ENCODE measurements around the gene TMEM236.

The TMEM236 gene

GRCh38 chr10:17733620-17734019 is 18.4 kb upstream of the TMEM236 start:
- no peaks in the 10 kb centered on the region for H3K79me2 ChIP-seq (ENCODE audit: low read length)
- no peaks in the 10 kb centered on the region for H3K9me3 ChIP-seq (replicated peaks; ENCODE audit: insufficient read depth, low read length)
- H3K36me3 ChIP-seq (replicated peaks; ENCODE audit: insufficient read depth, low read length): no peaks in the 10 kb centered on the region
- no peak overlapping the region for H2AFZ ChIP-seq (ENCODE audit: low read length)
- H4K20me1 ChIP-seq (ENCODE audit: insufficient read depth, low read length): no peaks in the 10 kb centered on the region
- H3K4me1 ChIP-seq (ENCODE audit: low read length): no peaks in the 10 kb centered on the region
- DNase-seq: no peak
- no peak overlapping the region for H3K4me3 ChIP-seq (ENCODE audit: low read length)
- H3K9ac ChIP-seq (ENCODE audit: low read length): no peak overlapping the region
- no peak overlapping the region for H3K27ac ChIP-seq (ENCODE audit: low read length)
- TF ChIP-seq EZH2phosphoT487 (IDR thresholded peaks at IDR 0.05; ENCODE audit: low read length) (no peak), EZH2 (optimal IDR thresholded peaks at IDR 0.05; ENCODE audit: low read depth, low read length) (no peak)
- TF ChIP-seq, protein P1, sequence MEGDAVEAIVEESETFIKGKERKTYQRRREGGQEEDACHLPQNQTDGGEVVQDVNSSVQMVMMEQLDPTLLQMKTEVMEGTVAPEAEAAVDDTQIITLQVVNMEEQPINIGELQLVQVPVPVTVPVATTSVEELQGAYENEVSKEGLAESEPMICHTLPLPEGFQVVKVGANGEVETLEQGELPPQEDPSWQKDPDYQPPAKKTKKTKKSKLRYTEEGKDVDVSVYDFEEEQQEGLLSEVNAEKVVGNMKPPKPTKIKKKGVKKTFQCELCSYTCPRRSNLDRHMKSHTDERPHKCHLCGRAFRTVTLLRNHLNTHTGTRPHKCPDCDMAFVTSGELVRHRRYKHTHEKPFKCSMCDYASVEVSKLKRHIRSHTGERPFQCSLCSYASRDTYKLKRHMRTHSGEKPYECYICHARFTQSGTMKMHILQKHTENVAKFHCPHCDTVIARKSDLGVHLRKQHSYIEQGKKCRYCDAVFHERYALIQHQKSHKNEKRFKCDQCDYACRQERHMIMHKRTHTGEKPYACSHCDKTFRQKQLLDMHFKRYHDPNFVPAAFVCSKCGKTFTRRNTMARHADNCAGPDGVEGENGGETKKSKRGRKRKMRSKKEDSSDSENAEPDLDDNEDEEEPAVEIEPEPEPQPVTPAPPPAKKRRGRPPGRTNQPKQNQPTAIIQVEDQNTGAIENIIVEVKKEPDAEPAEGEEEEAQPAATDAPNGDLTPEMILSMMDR (IDR thresholded peaks at IDR 0.05; ENCODE audit: low read length): no peak
- H3K9me2 ChIP-seq (replicated peaks; ENCODE audit: insufficient read depth, low read length): no peaks in the 10 kb centered on the region
- H3K4me2 ChIP-seq (ENCODE audit: low read depth, low read length): no peak overlapping the region
- H3F3A ChIP-seq (ENCODE audit: insufficient read depth, low read length): no peaks in the 10 kb centered on the region
- no peaks in the 10 kb centered on the region for H3K27me3 ChIP-seq (replicated peaks; ENCODE audit: insufficient read depth, low read length)

DNA sequence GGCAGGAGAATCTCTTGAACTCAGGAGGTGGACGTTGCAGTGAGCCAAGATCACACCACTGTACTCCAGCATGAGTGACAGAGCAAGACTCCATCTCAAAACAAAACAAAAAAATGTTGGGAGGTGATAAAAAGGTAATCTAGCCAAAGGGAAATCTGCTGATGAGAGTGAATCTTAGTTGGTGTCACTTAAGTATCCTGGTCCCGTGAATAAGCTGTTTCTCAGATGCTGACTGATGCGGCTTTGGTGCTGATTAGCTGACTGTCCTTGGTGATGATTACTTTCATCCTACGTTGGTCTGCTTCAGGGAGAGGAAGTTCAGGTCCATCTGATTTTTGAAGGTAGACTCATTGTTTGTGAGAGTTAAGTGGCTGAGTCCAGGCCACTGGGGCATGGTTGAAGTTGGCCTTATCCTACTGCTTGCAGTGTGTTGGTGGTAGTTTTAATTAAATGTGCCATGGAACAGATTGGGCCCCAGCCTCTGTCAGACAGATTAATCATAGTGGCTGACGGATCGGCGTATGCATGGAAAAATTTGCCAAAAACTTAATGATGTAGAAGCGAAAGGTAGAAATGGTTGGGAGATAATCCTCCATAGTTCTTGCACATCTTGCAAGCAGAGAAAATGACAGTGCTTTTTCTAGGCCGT is 17.4 kb upstream of the TMEM236 start:
- no peaks in the 10 kb centered on the region for H3K27me3 ChIP-seq (replicated peaks; ENCODE audit: insufficient read depth, low read length)
- no peak overlapping the region for H2AFZ ChIP-seq (ENCODE audit: low read length)
- no peak overlapping the region for H3K27ac ChIP-seq (ENCODE audit: low read length)
- H3K36me3 ChIP-seq (replicated peaks; ENCODE audit: insufficient read depth, low read length): no peaks in the 10 kb centered on the region
- no peak overlapping the region for H3K9ac ChIP-seq (ENCODE audit: low read length)
- H4K20me1 ChIP-seq (ENCODE audit: insufficient read depth, low read length): no peaks in the 10 kb centered on the region
- TF ChIP-seq, protein P1 (IDR thresholded peaks at IDR 0.05; ENCODE audit: low read length): no peak
- TF ChIP-seq EZH2phosphoT487 (IDR thresholded peaks at IDR 0.05; ENCODE audit: low read length) (no peak), EZH2 (optimal IDR thresholded peaks at IDR 0.05; ENCODE audit: low read depth, low read length) (no peak)
- no peak overlapping the region for H3K4me3 ChIP-seq (ENCODE audit: low read length)
- no peaks in the 10 kb centered on the region for H3F3A ChIP-seq (ENCODE audit: insufficient read depth, low read length)
- no peaks in the 10 kb centered on the region for H3K9me3 ChIP-seq (replicated peaks; ENCODE audit: insufficient read depth, low read length)
- no peaks in the 10 kb centered on the region for H3K9me2 ChIP-seq (replicated peaks; ENCODE audit: insufficient read depth, low read length)
- no peaks in the 10 kb centered on the region for H3K79me2 ChIP-seq (ENCODE audit: low read length)
- DNase-seq: no peak
- no peaks in the 10 kb centered on the region for H3K4me1 ChIP-seq (ENCODE audit: low read length)
- H3K4me2 ChIP-seq (ENCODE audit: low read depth, low read length): no peak overlapping the region

DNA sequence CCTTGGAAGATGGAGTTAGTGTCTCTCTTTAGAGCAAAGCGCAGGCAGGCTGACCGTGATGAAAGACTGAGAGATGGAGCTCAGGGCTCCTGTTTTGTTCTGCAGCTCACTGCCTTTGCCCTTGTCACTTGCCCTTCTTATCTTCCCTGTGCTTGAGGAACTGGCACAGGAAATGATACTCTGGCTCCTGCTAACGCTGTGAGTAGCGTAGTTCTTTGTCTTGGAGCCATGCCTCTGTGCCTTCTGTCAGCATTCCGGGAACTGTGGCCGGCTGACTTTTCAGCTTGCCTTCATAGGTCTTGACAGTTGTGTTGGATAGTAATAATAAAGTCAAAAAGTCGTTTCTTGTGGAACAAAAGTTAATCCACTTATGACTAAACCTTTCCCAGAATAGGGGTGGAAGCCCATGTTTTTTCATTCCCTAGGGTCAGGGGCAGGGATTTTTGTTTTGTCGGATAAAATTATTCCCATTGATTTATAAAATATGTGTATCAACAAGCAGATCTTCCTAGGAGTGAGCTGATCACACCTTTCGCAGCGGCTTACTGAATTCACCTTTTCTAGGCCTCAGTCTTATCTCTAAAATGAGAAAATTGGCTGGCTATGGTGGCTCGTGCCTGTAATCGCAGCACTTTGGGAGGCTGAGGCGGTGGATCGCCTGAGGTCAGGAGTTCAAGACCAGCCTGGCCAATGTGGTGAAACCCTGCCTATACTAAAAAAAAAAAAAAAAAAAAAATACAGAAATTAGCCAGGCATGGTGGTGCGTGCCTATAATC is 16.6 kb upstream of the TMEM236 start:
- Histone ChIP-seq H3F3A (ENCODE audit: insufficient read depth, low read length) (no peaks in the 10 kb centered on the region), H3K27ac (ENCODE audit: low read length) (no peak overlapping the region), H4K20me1 (ENCODE audit: insufficient read depth, low read length) (no peaks in the 10 kb centered on the region), H3K4me2 (ENCODE audit: low read depth, low read length) (no peak overlapping the region), H3K4me3 (ENCODE audit: low read length) (no peak overlapping the region), H3K9me3 (replicated peaks; ENCODE audit: insufficient read depth, low read length) (no peaks in the 10 kb centered on the region), H3K9ac (ENCODE audit: low read length) (no peak overlapping the region), H2AFZ (ENCODE audit: low read length) (no peak overlapping the region), H3K79me2 (ENCODE audit: low read length) (no peaks in the 10 kb centered on the region), H3K36me3 (replicated peaks; ENCODE audit: insufficient read depth, low read length) (no peaks in the 10 kb centered on the region), H3K27me3 (replicated peaks; ENCODE audit: insufficient read depth, low read length) (no peaks in the 10 kb centered on the region), H3K9me2 (replicated peaks; ENCODE audit: insufficient read depth, low read length) (no peaks in the 10 kb centered on the region), H3K4me1 (ENCODE audit: low read length) (peaks cover 3% of the 10 kb centered on the region)
- no peak for DNase-seq
- TF ChIP-seq, protein P1 (IDR thresholded peaks at IDR 0.05; ENCODE audit: low read length): no peak
- no peak for TF ChIP-seq EZH2phosphoT487 (IDR thresholded peaks at IDR 0.05; ENCODE audit: low read length)
- no peak for TF ChIP-seq EZH2 (optimal IDR thresholded peaks at IDR 0.05; ENCODE audit: low read depth, low read length)

Data from MM.1S (cell line).